ENCODE results near the gene DPH3.

- TF ChIP-seq CTCF (IDR thresholded peaks at IDR 0.05; ENCODE audit: insufficient read depth, low read length, poor library complexity, severe bottlenecking), result no peak
- no peak for TF ChIP-seq EZH2phosphoT487 (conservative IDR thresholded peaks at IDR 0.05; ENCODE audit: low read length)
These were observed 53.4 kb downstream of the DPH3 start for GRCh38 chr3:16211176-16211904.
